ENCODE measurements around the gene PTGER4.

- TF ChIP-seq CTCF (IDR thresholded peaks at IDR 0.05) (no peak), ATF6 (CRISPR knock-in tag; IDR thresholded peaks at IDR 0.05) (no peak), GTF2I (CRISPR knock-in tag; conservative IDR thresholded peaks at IDR 0.05) (no peak), FOXK1 (CRISPR knock-in tag; IDR thresholded peaks at IDR 0.05) (no peak), CREM (CRISPR knock-in tag; IDR thresholded peaks at IDR 0.05) (no peak), TEAD4 (CRISPR knock-in tag; IDR thresholded peaks at IDR 0.05) (no peak), ZNF416 (CRISPR knock-in tag; IDR thresholded peaks at IDR 0.05) (no peak), ELF4 (CRISPR knock-in tag; IDR thresholded peaks at IDR 0.05; ENCODE audit: low read depth) (no peak), ERG (CRISPR knock-in tag; IDR thresholded peaks at IDR 0.05) (no peak), PRDM15 (CRISPR knock-in tag; IDR thresholded peaks at IDR 0.05) (no peak), ESRRA (CRISPR knock-in tag; IDR thresholded peaks at IDR 0.05; ENCODE audit: borderline replicate concordance) (no peak), ZNF425 (CRISPR knock-in tag; conservative IDR thresholded peaks at IDR 0.05) (no peak), SP1 (CRISPR knock-in tag; conservative IDR thresholded peaks at IDR 0.05) (no peak)
Observed at GRCh38 chr5:40674661-40675235, 5.0 kb upstream of the PTGER4 start.
